Left forelimb (tissue), 1 donor: Measurements from ENCODE around the gene TMEM212.
A peak's percentile ranks its signal among the peaks of the same experiment; 100 is the strongest.
"Not testable (repeated sequence)": the region's sequence is repeated elsewhere in the genome, so short reads cannot be mapped to it uniquely, and the experiment has no call there.

ENCODE experiments used
- DNase-seq: peaks from one replicate; pipeline ENCODE4 v3.0.0-alpha.2; 2018; ENCODE audit warnings: low spot score

Gene TMEM212

GRCh38 chr3:171813278-171813896 is 29.8 kb upstream of the TMEM212 start:
- DNase-seq: no peak

- DNase-seq: no peak
Observed at GRCh38 chr3:171813897-171814460, 29.2 kb upstream of the TMEM212 start.

GRCh38 chr3:171814662-171815061 is 28.5 kb upstream of the TMEM212 start:
- DNase-seq: not testable (repeated sequence)

GRCh38 chr3:171815973-171816595 is 27.1 kb upstream of the TMEM212 start:
- DNase-seq: no peak

GRCh38 chr3:171817074-171817800 is 25.9 kb upstream of the TMEM212 start:
- DNase-seq: no peak

GRCh38 chr3:171821044-171821443 is 22.1 kb upstream of the TMEM212 start:
- DNase-seq: no peak

- DNase-seq: no peak
Observed at GRCh38 chr3:171821778-171822358, 21.3 kb upstream of the TMEM212 start.

GRCh38 chr3:171822431-171823106 is 20.6 kb upstream of the TMEM212 start:
- DNase-seq: no peak

- DNase-seq: no peak
Observed at GRCh38 chr3:171824116-171824515, 19.0 kb upstream of the TMEM212 start.

GRCh38 chr3:171824824-171825221 is 18.3 kb upstream of the TMEM212 start:
- DNase-seq: no peak

GRCh38 chr3:171825222-171825828 is 17.8 kb upstream of the TMEM212 start:
- no peak for DNase-seq

GRCh38 chr3:171827385-171827784 is 15.8 kb upstream of the TMEM212 start:
- DNase-seq: no peak

GRCh38 chr3:171827836-171828458 is 15.2 kb upstream of the TMEM212 start:
- DNase-seq: no peak

GRCh38 chr3:171828902-171829770 is 14.0 kb upstream of the TMEM212 start:
- DNase-seq: no peak

GRCh38 chr3:171829841-171830517 is 13.2 kb upstream of the TMEM212 start:
- DNase-seq: peak; percentile 84

GRCh38 chr3:171830518-171830875 is 12.7 kb upstream of the TMEM212 start:
- no peak for DNase-seq

GRCh38 chr3:171831936-171832335 is 11.2 kb upstream of the TMEM212 start:
- DNase-seq: no peak

GRCh38 chr3:171832989-171833388 is 10.2 kb upstream of the TMEM212 start:
- no peak for DNase-seq

- DNase-seq: no peak
Observed at GRCh38 chr3:171833789-171834460, 9.2 kb upstream of the TMEM212 start.
